Aorta (tissue), 5 donors: ENCODE measurements around the gene FRZB. TPM values are rescaled to one million over a fixed set of nuclear protein-coding genes. Genes with fewer than 3 reads are reported as not detected.

Experiments used
- ATAC-seq: fragments of 200-7000 bp; cut with Tn5 transposase; one replicate; pipeline ENCODE4 v1.9.1; 2022; ENCODE audit warnings: moderate library complexity; ENCODE audit not compliant: low FRiP score
- DNase-seq, 2 donors: peaks; one replicate each; pipeline ENCODE4 v3.0.0-alpha.2; 2020
- H3K27ac ChIP-seq, 2 donors: one replicate each; pipeline ENCODE4 v1.5.1; 2013; ENCODE audit warnings: low read length in 2 of 2, mild to moderate bottlenecking in 2 of 2, moderate library complexity in 2 of 2, control low read depth in 1 of 2, inconsistent platforms in 1 of 2, low read depth in 1 of 2
- H3K27me3 ChIP-seq, 2 donors: one replicate each; pipeline ENCODE4 v1.6.1; 2013; ENCODE audit warnings: control low read depth in 1 of 2, low read length in 1 of 2, mild to moderate bottlenecking in 1 of 2, moderate library complexity in 1 of 2; ENCODE audit not compliant: insufficient read depth in 2 of 2, control insufficient read depth in 1 of 2
- H3K36me3 ChIP-seq, 2 donors: one replicate each; pipeline ENCODE4 v1.6.1; 2013; ENCODE audit warnings: control low read depth in 1 of 2, low read length in 1 of 2, mild to moderate bottlenecking in 1 of 2; ENCODE audit not compliant: insufficient read depth in 2 of 2, control insufficient read depth in 1 of 2
- H3K4me1 ChIP-seq, 2 donors: one replicate each; pipeline ENCODE4 v1.6.1; 2013; ENCODE audit warnings: low read length in 2 of 2, control low read depth in 1 of 2, mild to moderate bottlenecking in 1 of 2, moderate library complexity in 1 of 2; ENCODE audit not compliant: insufficient read depth in 2 of 2, control insufficient read depth in 1 of 2
- H3K4me3 ChIP-seq, 2 donors: one replicate each; pipeline ENCODE4 v1.5.1; 2013; ENCODE audit warnings: low read length in 2 of 2, control low read depth in 1 of 2, mild to moderate bottlenecking in 1 of 2
- H3K9me3 ChIP-seq: one replicate; pipeline ENCODE4 v1.6.1; 2013; ENCODE audit warnings: mild to moderate bottlenecking, low read length; ENCODE audit not compliant: control insufficient read depth
- WGBS, 2 donors: extraction: QIAGEN DNeasy Blood & Tissue Kit; methylation state at CpG; one replicate each; pipeline ENCODE4 v1.1.7; 2013; 5-methylcytosine and 5-hydroxymethylcytosine counted together
- intact Hi-C, 2 donors: fragments of 100-400 bp; cut with DNase I; formaldehyde crosslinking; loops; one replicate each; pipeline versions ENCODE4 v1.14.2 to v1.15.0; 2022
- polyA plus RNA-seq, 2 donors: library from polyadenylated mRNA; stranded (reverse); fragments of 200-250 nt; gene quantifications; one replicate each; pipeline ENCODE4 v1.2.3, GENCODE V29; 2013
- total RNA-seq, 2 donors: library from RNA; stranded (reverse); fragmentation: NEBNext Ultra II Directional; extraction: Animal tissue kit (Norgen Biotek cat#: 25700); gene quantifications; one replicate each; pipeline ENCODE4 v1.2.1, GENCODE V29; 2021
- donor health status: healthy with polysubstance abuse.
- donor health status: Bipolar disorder and iron deficiency.
- donor health status: DM: no; HTN: no; CAD: no.
- donor health status: DM: no; HTN: no; CAD: no.
- donor health status: DM: yes; HTN: yes; CAD: no.

The FRZB gene
- total and polyA plus RNA-seq, 4 donors, result 47.9 to 277 (median 96.9) TPM

- H3K9me3 ChIP-seq, result no peaks in the 10 kb centered on the region
- WGBS, 2 donors, result 71 to 81% methylated on average over 3 of the region's 3 CpGs
- no peak for DNase-seq
Observed at GRCh38 chr2:182836451-182836850, 30.0 kb downstream of the FRZB start.

GRCh38 chr2:182834293-182834692, 32.1 kb downstream of the FRZB start:
- intact Hi-C loops, result no loop called here
- 59 to 71% methylated on average over 1 of the region's 1 CpG for WGBS, 2 donors
- Histone ChIP-seq H3K9me3 (no peaks in the 10 kb centered on the region), H3K27ac (no peak overlapping the region), H3K4me3 (no peak overlapping the region), H3K27me3 (no peaks in the 10 kb centered on the region), H3K36me3 (no peaks in the 10 kb centered on the region), H3K4me1 (peaks cover 0 to 3% of the 10 kb centered on the region in 2 donors)
- DNase-seq (no peak), ATAC-seq (no peak)

More at GRCh38 chr2:182836451-182836850, 30.0 kb downstream of the FRZB start:
- Histone ChIP-seq H3K4me3 (no peak overlapping the region), H3K27me3 (no peaks in the 10 kb centered on the region), H3K4me1 (peaks cover 0 to 3% of the 10 kb centered on the region in 2 donors), H3K27ac (no peak overlapping the region), H3K36me3 (no peaks in the 10 kb centered on the region)
- no peak for ATAC-seq
- intact Hi-C loops, result no loop called here

GRCh38 chr2:182833084-182833854, 33.2 kb downstream of the FRZB start:
- intact Hi-C loops, result no loop called here
- no peaks in the 10 kb centered on the region for H3K9me3 ChIP-seq
- DNase-seq (no peak), ATAC-seq (no peak)
- 91 to 92% methylated on average over 9 of the region's 9 CpGs for WGBS, 2 donors
- H3K27me3 ChIP-seq, result no peaks in the 10 kb centered on the region
- H3K4me3 ChIP-seq, result no peak overlapping the region
- peaks cover 2 to 3% of the 10 kb centered on the region in 2 donors for H3K4me1 ChIP-seq
- no peak overlapping the region for H3K27ac ChIP-seq
- H3K36me3 ChIP-seq, result no peaks in the 10 kb centered on the region

GRCh38 chr2:182831921-182832320, 34.5 kb downstream of the FRZB start:
- Histone ChIP-seq H3K36me3 (no peaks in the 10 kb centered on the region), H3K9me3 (no peaks in the 10 kb centered on the region), H3K27ac (no peak overlapping the region), H3K4me3 (no peak overlapping the region), H3K27me3 (no peaks in the 10 kb centered on the region), H3K4me1 (peaks cover 2 to 3% of the 10 kb centered on the region in 2 donors)
- 77 to 84% methylated on average over 3 of the region's 3 CpGs for WGBS, 2 donors
- ATAC-seq (peak; percentile 54), DNase-seq (no peak)
- intact Hi-C loops, result no loop called here

- intact Hi-C loops, result no loop called here
- H3K4me3 ChIP-seq, result no peak overlapping the region
- DNase-seq, result no peak
- no peak for ATAC-seq
- H3K27ac ChIP-seq, result no peak overlapping the region
- no peaks in the 10 kb centered on the region for H3K9me3 ChIP-seq
- no peaks in the 10 kb centered on the region for H3K27me3 ChIP-seq
- peaks cover 2 to 3% of the 10 kb centered on the region in 2 donors for H3K4me1 ChIP-seq
- no peaks in the 10 kb centered on the region for H3K36me3 ChIP-seq
Observed at GRCh38 chr2:182831101-182831500, 35.3 kb downstream of the FRZB start.

- intact Hi-C loops, result no loop called here
- Histone ChIP-seq H3K27me3 (no peaks in the 10 kb centered on the region), H3K9me3 (no peaks in the 10 kb centered on the region), H3K4me1 (peaks cover 2 to 3% of the 10 kb centered on the region in 2 donors), H3K4me3 (no peak overlapping the region), H3K36me3 (no peaks in the 10 kb centered on the region), H3K27ac (no peak overlapping the region)
- no peak for DNase-seq
- WGBS, 2 donors, result 8 to 9% methylated on average over 2 of the region's 2 CpGs
- ATAC-seq, result peak; percentile 47
Observed at GRCh38 chr2:182827182-182827879, 39.1 kb downstream of the FRZB start.

GRCh38 chr2:182826496-182826895, 39.9 kb downstream of the FRZB start:
- intact Hi-C loops, result no loop called here
- Histone ChIP-seq H3K4me3 (no peak overlapping the region), H3K27ac (no peak overlapping the region), H3K4me1 (peaks cover 0 to 2% of the 10 kb centered on the region in 2 donors), H3K9me3 (no peaks in the 10 kb centered on the region), H3K27me3 (no peaks in the 10 kb centered on the region), H3K36me3 (no peaks in the 10 kb centered on the region)
- WGBS, 2 donors, result 90 to 96% methylated on average over 3 of the region's 3 CpGs
- ATAC-seq, result no peak
- DNase-seq, result no peak

GRCh38 chr2:182826064-182826463, 40.4 kb downstream of the FRZB start:
- Histone ChIP-seq H3K9me3 (no peaks in the 10 kb centered on the region), H3K36me3 (no peaks in the 10 kb centered on the region), H3K27ac (no peak overlapping the region), H3K27me3 (no peaks in the 10 kb centered on the region), H3K4me1 (peaks cover 0 to 2% of the 10 kb centered on the region in 2 donors), H3K4me3 (no peak overlapping the region)
- WGBS, 2 donors, result 61 to 65% methylated on average over 1 of the region's 1 CpG
- intact Hi-C loops, result no loop called here
- ATAC-seq (no peak), DNase-seq (no peak)

- ATAC-seq (no peak), DNase-seq (no peak)
- H3K27me3 ChIP-seq, result no peaks in the 10 kb centered on the region
- no peaks in the 10 kb centered on the region for H3K36me3 ChIP-seq
- intact Hi-C loops, result no loop called here
- H3K4me1 ChIP-seq, result peaks cover 0 to 2% of the 10 kb centered on the region in 2 donors
- H3K27ac ChIP-seq, result no peak overlapping the region
- WGBS, 2 donors, result 83 to 89% methylated on average over 6 of the region's 6 CpGs
- H3K4me3 ChIP-seq, result no peak overlapping the region
- H3K9me3 ChIP-seq, result no peaks in the 10 kb centered on the region
Observed at GRCh38 chr2:182824767-182825158, 41.7 kb downstream of the FRZB start.
